GM21360 (cell line): ENCODE results near the gene RHOU.

Experiments used
- ATAC-seq: cut with Tn5 transposase; IDR thresholded peaks from one replicate; pipeline ENCODE4 v1.9.1; 2021; ENCODE audit warnings: mild to moderate bottlenecking, moderate library complexity; ENCODE audit not compliant: unreplicated experiment

Gene RHOU

GRCh38 chr1:228782662-228783417, 47.6 kb downstream of the RHOU start:
- ATAC-seq: no peak

- ATAC-seq: no peak
These were observed 48.2 kb downstream of the RHOU start for GRCh38 chr1:228783418-228784040.

GRCh38 chr1:228784181-228784580, 48.9 kb downstream of the RHOU start:
- ATAC-seq: no peak

GRCh38 chr1:228785366-228786330, 50.4 kb downstream of the RHOU start:
- no peak for ATAC-seq

GRCh38 chr1:228786361-228787129, 51.3 kb downstream of the RHOU start:
- no peak for ATAC-seq

GRCh38 chr1:228791791-228792190, 56.5 kb downstream of the RHOU start:
- no peak for ATAC-seq

GRCh38 chr1:228792601-228793000, 57.3 kb downstream of the RHOU start:
- ATAC-seq: no peak

GRCh38 chr1:228793032-228793431, 57.8 kb downstream of the RHOU start:
- ATAC-seq: no peak

- no peak for ATAC-seq
These were observed 58.9 kb downstream of the RHOU start for GRCh38 chr1:228794173-228794572.

- no peak for ATAC-seq
These were observed 59.5 kb downstream of the RHOU start for GRCh38 chr1:228794810-228795209.

GRCh38 chr1:228795596-228795995, 60.3 kb downstream of the RHOU start:
- no peak for ATAC-seq
